SK-N-SH (cell line): ENCODE data around the gene TAGLN2. TPM values are rescaled to one million over a fixed set of nuclear protein-coding genes. Genes with fewer than 3 reads are reported as not detected.

Experiments used
- CTCF ChIA-PET: fragments of 300-600, 350-600 bp; formaldehyde crosslinking; extraction: SDS; loops from one replicate; lab custom pipeline; 2021; lab: Yijun Ruan, JAX
- POLR2A ChIA-PET: fragments of 350-600 bp; sonication (Branson Sonifier 250); formaldehyde crosslinking; extraction: SDS; loops from one replicate; lab custom pipeline; 2020; ENCODE audit warnings: antibody characterized with exemption, inconsistent platforms; lab: Yijun Ruan, JAX
- DNase-seq: peaks from one replicate; pipeline ENCODE4 v3.0.0; 2012
- H2AFZ ChIP-seq: fragments of 200-600 bp; sonication (generic); 2 replicates; pipeline ENCODE4 v1.8.1; 2016; ENCODE audit warnings: antibody characterized with exemption, mild to moderate bottlenecking, low read depth
- H3F3A ChIP-seq: fragments of 200-600 bp; sonication (generic); replicated peaks from 2 replicates; pipeline ENCODE3; 2016; ENCODE audit warnings: antibody characterized with exemption, mild to moderate bottlenecking; ENCODE audit not compliant: insufficient read depth
- H3K27ac ChIP-seq, 2 experiments: fragments of 200-500 bp in 1 of 2; fragments of 200-600 bp in 1 of 2; sonication (Bioruptor generic) in 1 of 2; sonication (generic), shearing (Covaris generic) in 1 of 2; 2 replicates each; pipeline versions ENCODE4 v1.5.1 to v1.6.1; 2014 to 2016; ENCODE audit warnings: low read depth in 2 of 2, inconsistent platforms in 1 of 2, low read length in 1 of 2, mild to moderate bottlenecking in 1 of 2, mixed read lengths in 1 of 2
- H3K27me3 ChIP-seq: fragments of 200-600 bp; sonication (generic), shearing (Covaris generic); 2 replicates; pipeline ENCODE4 v1.6.1; 2016; ENCODE audit warnings: mixed run types; ENCODE audit not compliant: insufficient read depth
- H3K36me3 ChIP-seq, 2 experiments: fragments of 200-500 bp in 1 of 2; fragments of 200-600 bp in 1 of 2; sonication (Bioruptor generic) in 1 of 2; sonication (generic) in 1 of 2; replicated peaks in 1 of 2; 2 replicates each; pipeline versions ENCODE3 to v1.5.1; 2014 to 2016; ENCODE audit warnings: low read length in 1 of 2, mild to moderate bottlenecking in 1 of 2; ENCODE audit not compliant: insufficient read depth in 2 of 2, control insufficient read depth in 1 of 2
- H3K4me1 ChIP-seq, 2 experiments: fragments of 200-500 bp in 1 of 2; fragments of 200-600 bp in 1 of 2; sonication (Bioruptor generic) in 1 of 2; sonication (generic), shearing (Covaris generic) in 1 of 2; 2 replicates each; pipeline versions ENCODE4 v1.5.1 to v1.6.1; 2014 to 2016; ENCODE audit warnings: low read depth in 1 of 2, low read length in 1 of 2, mixed run types in 1 of 2; ENCODE audit not compliant: insufficient read depth in 2 of 2, control insufficient read depth in 1 of 2
- H3K4me2 ChIP-seq: fragments of 200-600 bp; sonication (generic), shearing (Covaris generic); 2 replicates; pipeline ENCODE4 v1.6.1; 2017; ENCODE audit warnings: mixed run types
- H3K4me3 ChIP-seq, 2 experiments: fragments of 200-500 bp in 1 of 2; fragments of 200-600 bp in 1 of 2; sonication (Bioruptor generic) in 1 of 2; sonication (generic), shearing (Covaris generic) in 1 of 2; 2 replicates each; pipeline versions ENCODE4 v1.5.1 to v1.8.1; 2014 to 2016; ENCODE audit warnings: low read depth in 2 of 2, inconsistent platforms in 1 of 2, low read length in 1 of 2, mild to moderate bottlenecking in 1 of 2, mixed read lengths in 1 of 2, moderate library complexity in 1 of 2
- H3K79me2 ChIP-seq: fragments of 200-600 bp; sonication (generic); 2 replicates; pipeline ENCODE4 v1.8.1; 2017; ENCODE audit warnings: mild to moderate bottlenecking; ENCODE audit not compliant: insufficient read depth
- H3K9ac ChIP-seq: fragments of 200-600 bp; sonication (generic); 2 replicates; pipeline ENCODE4 v1.6.1; 2017; ENCODE audit warnings: mixed run types
- H3K9me2 ChIP-seq: fragments of 200-600 bp; sonication (generic); 2 replicates; pipeline ENCODE4 v1.6.1; 2017; ENCODE audit warnings: mixed run types
- H3K9me3 ChIP-seq: fragments of 200-600 bp; sonication (generic); 2 replicates; pipeline ENCODE4 v1.6.1; 2017; ENCODE audit warnings: mixed run types, mild to moderate bottlenecking, moderate library complexity
- H4K20me1 ChIP-seq: fragments of 200-600 bp; sonication (generic); 2 replicates; pipeline ENCODE4 v1.6.1; 2017; ENCODE audit warnings: mild to moderate bottlenecking, mixed run types; ENCODE audit not compliant: insufficient read depth
- CHD2 ChIP-seq: fragments of 150-350 bp; IDR thresholded peaks from 2 replicates; pipeline ENCODE4 v1.6.1; 2018; ENCODE audit warnings: low read length; ENCODE audit not compliant: partially characterized antibody
- EZH2phosphoT487 ChIP-seq: fragments of 200-600 bp; sonication (generic); IDR thresholded peaks from 2 replicates; pipeline ENCODE4 v1.6.1; 2017; ENCODE audit warnings: low read depth, mixed run types, mild to moderate bottlenecking, antibody characterized with exemption, moderate library complexity, borderline replicate concordance
- FOXJ3 ChIP-seq: sonication (generic); formaldehyde crosslinking; IDR thresholded peaks from 2 replicates; pipeline ENCODE4 v1.5.1; 2020; ENCODE audit warnings: mild to moderate bottlenecking, missing genetic modification reagents
- MEF2A ChIP-seq: IDR thresholded peaks from 2 replicates; pipeline ENCODE4 v1.4.0; 2012; ENCODE audit warnings: low read depth, borderline replicate concordance
- POLR2AphosphoS5 ChIP-seq: IDR thresholded peaks from 2 replicates; pipeline ENCODE4 v1.6.1; 2012; ENCODE audit warnings: low read depth, low read length
- RAD21 ChIP-seq: IDR thresholded peaks from 2 replicates; pipeline ENCODE4 v1.6.1; 2012; ENCODE audit warnings: mild to moderate bottlenecking, low read length
- RCOR1 ChIP-seq: fragments of 150-350 bp; IDR thresholded peaks from 2 replicates; pipeline ENCODE4 v1.6.1; 2017; ENCODE audit warnings: antibody characterized with exemption, low read length
- REST ChIP-seq: IDR thresholded peaks from 2 replicates; pipeline ENCODE4 v1.6.1; 2012; ENCODE audit warnings: mild to moderate bottlenecking, low read depth, low read length, moderate library complexity
- RFX5 ChIP-seq: IDR thresholded peaks from 2 replicates; pipeline ENCODE4 v1.6.1; 2012; ENCODE audit warnings: mild to moderate bottlenecking, improper control_type of control experiment, low read length
- SMC3 ChIP-seq: IDR thresholded peaks from 2 replicates; pipeline ENCODE4 v1.6.1; 2012; ENCODE audit warnings: low read depth, low read length, improper control_type of control experiment
- WGBS: methylation state at CpG from one replicate; pipeline ENCODE4 v1.1.6; 2017; ENCODE audit warnings: low lambda C conversion rate; 5-methylcytosine and 5-hydroxymethylcytosine counted together
- polyA plus RNA-seq, 3 experiments: library from polyadenylated mRNA; depleted of rRNA; stranded (reverse); fragments of >200 nt; gene quantifications; 2 replicates each; pipeline ENCODE4 v1.2.3, GENCODE V29; 2012
- TF ChIP-seq, protein P1 (sequence below): fragments of 200-600 bp; sonication (generic); IDR thresholded peaks from 2 replicates; pipeline ENCODE4 v1.6.1; 2017; ENCODE audit warnings: antibody characterized with exemption, mild to moderate bottlenecking, moderate library complexity

TAGLN2 gene
- polyA plus RNA-seq, 1 of the 3 experiments (the other 2 are of a cell fraction), result 646 TPM

- no peak for TF ChIP-seq SMC3
- TF ChIP-seq REST, result peak; percentile 29; the same call in 1 of the 2 replicates
- peak overlapping the region; percentile 92; the same call in 1 of the 2 replicates for H3K4me2 ChIP-seq
- POLR2A ChIA-PET, result interaction anchor here (0.7 to 1.2 kb wide), 2 partner anchors 23 to 57 kb away, joined by 3 read pairs; no protein-coding TSS in a partner anchor
Observed at GRCh38 chr1:159946242-159947187, 21.2 kb upstream of the TAGLN2 start.

GRCh38 chr1:159945483-159946241 is 20.4 kb upstream of the TAGLN2 start, which contains the start of gene IGSF9:
Gene IGSF9 (minus strand): TSS chr1:159945613. CDS start chr1:159943454, 2,159 bp downstream.
- Histone ChIP-seq H4K20me1 (no peaks in the 10 kb centered on the region), H2AFZ (peak within 1 kb of the TSS; percentile 80), H3K9ac (peak within 1 kb of the TSS; percentile 29; the same call in 1 of the 2 replicates), H3K4me2 (peak within 1 kb of the TSS; percentile 92), H3K9me3 (no peaks in the 10 kb centered on the region), H3K36me3 (no peaks in the 10 kb centered on the region), H3K27ac (no peak within 1 kb of the TSS; a peak in 1 of 4 replicates), H3K27me3 (no peaks in the 10 kb centered on the region; the same call in 1 of the 2 replicates), H3K79me2 (no peaks in the 10 kb centered on the region), H3K4me1 (peaks cover 0 to 36% of the 10 kb centered on the region in 2 experiments; a peak in 1 of 4 replicates), H3K4me3 (peak within 1 kb of the TSS; percentile 68 to 72), H3F3A (no peaks in the 10 kb centered on the region), H3K9me2 (no peaks in the 10 kb centered on the region)
- ChIA-PET CTCF (interaction anchor here (0.7 to 6.3 kb wide), 29 partner anchors 10 to 177 kb away, joined by 3 to 101 read pairs (median 4); partner anchors contain the start of genes DUSP23, IGSF8 and TAGLN2), POLR2A (interaction anchor here (0.7 to 1.2 kb wide), 2 partner anchors 22 to 58 kb away, joined by 3 read pairs; no protein-coding TSS in a partner anchor)
- 8% methylated on average over 41 of the region's 58 CpGs for WGBS
- peak; percentile 95 for DNase-seq
- TF ChIP-seq RFX5, result no peak
- TF ChIP-seq POLR2AphosphoS5, result no peak
- TF ChIP-seq EZH2phosphoT487, result no peak
- TF ChIP-seq RCOR1, result no peak
- TF ChIP-seq CHD2, result peak; percentile 63
- TF ChIP-seq, protein P1, sequence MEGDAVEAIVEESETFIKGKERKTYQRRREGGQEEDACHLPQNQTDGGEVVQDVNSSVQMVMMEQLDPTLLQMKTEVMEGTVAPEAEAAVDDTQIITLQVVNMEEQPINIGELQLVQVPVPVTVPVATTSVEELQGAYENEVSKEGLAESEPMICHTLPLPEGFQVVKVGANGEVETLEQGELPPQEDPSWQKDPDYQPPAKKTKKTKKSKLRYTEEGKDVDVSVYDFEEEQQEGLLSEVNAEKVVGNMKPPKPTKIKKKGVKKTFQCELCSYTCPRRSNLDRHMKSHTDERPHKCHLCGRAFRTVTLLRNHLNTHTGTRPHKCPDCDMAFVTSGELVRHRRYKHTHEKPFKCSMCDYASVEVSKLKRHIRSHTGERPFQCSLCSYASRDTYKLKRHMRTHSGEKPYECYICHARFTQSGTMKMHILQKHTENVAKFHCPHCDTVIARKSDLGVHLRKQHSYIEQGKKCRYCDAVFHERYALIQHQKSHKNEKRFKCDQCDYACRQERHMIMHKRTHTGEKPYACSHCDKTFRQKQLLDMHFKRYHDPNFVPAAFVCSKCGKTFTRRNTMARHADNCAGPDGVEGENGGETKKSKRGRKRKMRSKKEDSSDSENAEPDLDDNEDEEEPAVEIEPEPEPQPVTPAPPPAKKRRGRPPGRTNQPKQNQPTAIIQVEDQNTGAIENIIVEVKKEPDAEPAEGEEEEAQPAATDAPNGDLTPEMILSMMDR, result peak; percentile 66
- TF ChIP-seq MEF2A, result no peak
- TF ChIP-seq RAD21, result peak; percentile 61
- no peak for TF ChIP-seq REST
- TF ChIP-seq FOXJ3 (CRISPR knock-in tag), result 0 out of 2 replicates have a peak, but pooled peaks have one; percentile 18

More at GRCh38 chr1:159946242-159947187, 21.2 kb upstream of the TAGLN2 start:
- Histone ChIP-seq H3K36me3 (no peaks in the 10 kb centered on the region), H2AFZ (no peak overlapping the region; the same call in 1 of the 2 replicates), H3K79me2 (no peaks in the 10 kb centered on the region), H3K9ac (no peak overlapping the region), H4K20me1 (no peaks in the 10 kb centered on the region), H3K4me1 (peaks cover 0 to 35% of the 10 kb centered on the region in 2 experiments; a peak in 1 of 4 replicates), H3K27me3 (no peaks in the 10 kb centered on the region; the same call in 1 of the 2 replicates), H3K9me3 (no peaks in the 10 kb centered on the region), H3K9me2 (no peaks in the 10 kb centered on the region), H3K4me3 (peak overlapping the region in 1 of 2 experiments; percentile 68; a peak in 2 of 4 replicates), H3F3A (no peaks in the 10 kb centered on the region), H3K27ac (no peak overlapping the region)
- CTCF ChIA-PET, result interaction anchor here (0.7 to 6.3 kb wide), 31 partner anchors 10 to 177 kb away, joined by 3 to 101 read pairs (median 3); partner anchors contain the start of genes DUSP23, IGSF8 and TAGLN2
- 84% methylated on average over 8 of the region's 9 CpGs for WGBS
- no peak for DNase-seq
